ENCODE results near the gene PAQR7.

PAQR7 gene

DNA sequence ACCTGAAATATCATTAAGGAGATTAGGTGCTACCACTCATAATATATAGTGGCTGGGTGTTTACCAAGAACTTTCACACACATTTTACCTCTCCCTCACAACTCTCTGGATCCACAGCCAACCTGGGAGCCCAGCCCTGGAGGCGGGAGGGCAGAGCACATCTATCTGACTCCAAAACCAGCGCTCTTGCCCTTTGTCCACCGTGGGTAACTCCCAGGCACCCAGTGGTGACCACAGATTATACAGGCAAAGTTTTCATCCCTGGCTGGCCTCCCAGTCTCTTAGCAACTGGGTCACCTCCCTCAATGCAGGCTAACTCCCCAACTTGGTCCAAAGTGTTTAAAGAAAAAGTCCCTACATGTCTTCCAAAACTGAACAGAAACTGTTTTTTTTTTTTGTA is 2.4 kb downstream of the PAQR7 start:
- no peak for FAIRE-seq

GRCh38 chr1:25872713-25873112 is 2.8 kb downstream of the PAQR7 start:
- FAIRE-seq, result no peak

DNA sequence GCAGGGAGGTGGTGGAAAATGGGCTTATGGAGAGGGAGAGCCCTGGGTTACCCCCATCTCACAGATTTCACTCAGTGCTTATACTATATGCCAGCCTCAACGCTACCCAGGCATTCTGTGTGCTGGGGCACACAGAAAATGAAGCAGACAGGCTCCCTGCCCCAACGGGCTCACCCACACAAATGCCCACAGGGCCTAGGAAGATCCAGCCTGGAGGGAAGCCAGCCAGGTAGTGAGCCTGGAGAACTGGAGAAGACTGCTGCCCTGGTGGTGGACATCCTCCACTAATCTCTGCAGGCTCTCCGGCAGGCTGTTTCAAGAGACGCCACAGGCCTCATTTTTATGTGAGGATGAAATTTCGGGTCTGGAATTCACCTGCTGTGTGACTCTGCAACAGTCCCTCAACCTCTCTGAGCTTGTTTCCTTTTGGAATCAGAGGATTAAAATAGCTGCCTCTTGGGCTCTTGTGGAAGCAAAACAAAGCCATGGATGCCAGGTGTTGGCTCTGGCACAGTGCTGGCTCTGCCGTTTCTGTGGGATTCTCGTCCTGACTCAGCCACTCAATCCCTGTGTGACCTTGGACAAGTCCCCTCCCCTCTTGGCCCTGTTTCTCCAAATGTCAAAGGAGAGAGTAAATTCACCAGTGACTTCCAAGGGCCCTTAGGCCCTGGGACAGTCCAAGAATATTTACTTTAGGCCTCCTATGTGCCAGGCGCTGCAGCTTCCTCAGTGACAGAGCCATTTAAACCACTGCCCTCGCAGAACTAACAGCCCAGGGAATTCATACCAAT is 3.6 kb downstream of the PAQR7 start:
- no peak for FAIRE-seq

GRCh38 chr1:25871086-25871703 is 4.3 kb downstream of the PAQR7 start:
- no peak for FAIRE-seq

- FAIRE-seq, result no peak
Observed at GRCh38 chr1:25870614-25871013, 4.9 kb downstream of the PAQR7 start.

DNA sequence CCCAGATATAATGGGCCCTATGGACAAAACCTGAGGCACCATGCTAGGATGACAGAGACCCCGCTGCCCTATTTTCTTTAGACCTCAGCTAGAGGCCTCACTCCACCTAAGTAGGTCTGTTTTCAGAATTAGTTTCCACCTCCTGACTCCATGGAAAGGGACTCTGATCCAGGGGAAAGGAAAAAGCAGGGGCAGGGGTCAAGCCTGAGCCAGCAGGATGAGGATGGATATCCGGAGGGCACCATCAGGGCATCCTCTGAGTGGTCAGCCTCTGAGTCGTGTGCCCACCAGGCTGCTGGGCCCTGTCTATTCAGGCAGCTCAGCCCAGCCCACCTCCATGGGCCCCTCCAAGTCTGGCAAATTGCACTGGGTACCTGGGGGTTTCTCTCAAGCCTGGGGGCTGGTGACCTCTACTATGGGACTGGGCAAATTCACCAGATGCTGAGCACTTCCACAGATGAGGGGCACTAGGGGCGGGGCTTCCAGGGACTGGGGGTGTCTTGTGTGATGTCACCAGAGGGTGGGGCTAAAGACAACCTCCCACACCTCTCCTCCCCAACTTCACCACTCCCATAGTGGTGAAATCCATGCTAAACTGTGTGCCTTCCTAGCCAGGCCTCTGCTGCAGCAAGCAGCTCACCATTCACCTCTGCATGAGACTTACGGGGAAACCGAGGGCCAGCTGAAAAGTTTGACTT is 5.5 kb downstream of the PAQR7 start:
- no peak for FAIRE-seq

DNA sequence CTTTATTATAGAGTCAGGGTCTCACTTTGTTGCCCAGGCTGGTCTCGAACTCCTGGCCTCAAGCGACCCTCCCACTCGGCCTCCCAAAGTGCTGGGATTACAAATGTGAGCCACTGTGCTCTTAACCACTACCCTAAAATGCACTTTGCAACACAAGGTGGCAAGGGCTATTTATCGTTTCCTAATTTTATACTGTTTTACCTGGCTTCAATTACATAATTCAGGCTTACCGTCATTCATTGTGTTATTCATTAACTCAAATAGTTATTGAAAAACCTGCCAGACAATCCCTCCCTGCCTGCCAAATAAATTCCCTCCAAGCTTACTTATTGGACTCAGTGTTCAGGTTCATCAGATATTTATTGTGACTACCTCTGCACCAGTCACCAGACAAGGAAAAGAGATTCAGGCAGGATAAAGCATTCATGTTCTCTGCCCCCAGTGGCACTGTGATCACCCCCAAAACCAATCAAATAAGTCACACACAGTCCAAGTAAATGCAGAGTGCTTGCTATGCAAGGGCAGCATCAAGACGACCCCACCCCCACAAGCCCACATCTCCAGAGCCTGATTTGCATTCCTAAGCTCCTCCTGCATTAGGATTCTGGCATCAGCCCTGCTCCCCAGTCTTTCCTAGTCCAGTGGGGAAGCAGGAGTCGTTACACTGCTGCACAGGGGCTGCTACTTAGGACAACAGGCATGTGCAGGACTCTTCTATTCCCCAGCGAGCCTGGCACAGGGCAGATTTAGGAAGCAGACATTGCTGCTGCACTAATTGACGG is 8.1 kb downstream of the PAQR7 start:
- FAIRE-seq, result no peak

DNA sequence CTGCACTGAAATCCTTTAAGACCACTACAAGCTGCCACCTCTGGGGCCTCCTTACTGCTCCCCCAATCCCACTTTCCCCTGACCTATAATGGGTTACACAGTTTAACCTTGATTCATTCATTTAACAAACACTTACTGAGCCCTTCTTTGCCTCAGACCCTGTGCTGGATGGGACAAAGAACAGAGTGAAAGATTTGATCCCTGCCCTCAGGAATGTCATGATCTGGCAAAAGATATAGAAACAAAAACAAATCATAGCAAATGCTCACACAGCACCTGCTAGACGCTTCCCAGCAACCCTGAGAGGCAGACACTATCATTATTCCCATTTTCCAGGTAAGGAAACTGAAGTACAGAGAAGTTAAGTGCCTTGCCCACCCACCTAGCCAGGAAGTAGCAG is 9.2 kb downstream of the PAQR7 start:
- no peak for FAIRE-seq

DNA sequence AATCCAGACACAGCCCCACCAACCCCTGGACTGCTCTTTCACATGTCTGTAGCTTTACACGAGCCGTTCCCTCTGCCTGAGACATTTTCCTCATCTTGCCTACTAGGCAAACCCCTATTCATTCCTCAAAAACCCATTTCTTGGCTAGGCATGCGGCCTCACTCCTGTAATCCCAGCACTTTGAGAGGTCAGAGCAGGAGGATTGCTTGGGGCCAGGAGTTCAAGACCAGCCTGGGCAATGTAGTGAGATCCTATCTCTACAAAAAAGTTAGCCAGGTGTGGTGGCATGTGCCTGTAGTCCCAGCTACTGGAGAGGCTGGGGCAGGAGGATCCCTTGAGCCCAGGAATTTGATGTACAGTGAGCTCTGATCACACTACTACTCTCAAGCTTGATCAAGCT is 11.1 kb downstream of the PAQR7 start:
- no peak for FAIRE-seq

DNA sequence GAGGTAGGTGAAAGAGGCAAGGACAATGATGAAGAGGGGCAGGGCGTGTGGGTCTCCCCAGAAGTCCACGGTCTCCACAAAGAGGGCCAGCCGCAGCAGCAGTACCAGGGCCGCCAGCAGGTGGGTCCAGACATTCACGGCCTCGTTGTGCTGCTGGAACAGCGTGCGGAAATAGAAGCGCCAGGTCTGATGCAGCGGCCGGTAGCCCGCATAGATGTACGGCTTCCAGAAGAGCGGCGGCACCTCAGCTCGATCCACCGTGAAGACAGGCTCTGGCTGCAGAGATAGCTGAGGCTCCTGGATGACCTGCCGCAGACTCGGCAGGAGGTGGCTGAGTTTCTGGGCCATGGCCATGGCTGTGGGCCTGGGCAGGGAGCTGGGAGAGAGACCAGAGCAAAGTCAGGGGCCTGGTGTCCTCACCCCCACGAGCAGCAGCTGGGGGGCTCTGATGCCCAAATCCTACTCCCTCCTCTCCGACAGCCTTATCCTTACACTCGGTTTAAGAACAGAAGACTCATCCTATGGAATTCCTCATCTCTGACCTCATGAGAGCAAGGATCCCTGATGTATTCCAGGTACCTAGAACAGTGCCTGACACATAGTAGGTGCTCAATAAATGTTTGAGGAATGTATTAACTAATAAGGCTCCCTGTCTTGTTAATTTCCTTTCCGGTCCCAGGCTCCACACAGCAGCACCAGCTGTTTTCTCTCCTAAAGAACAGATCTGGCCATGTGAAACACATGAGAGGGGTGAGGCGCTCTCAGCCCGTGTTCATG is 11.8 kb downstream of the PAQR7 start:
- no peak for FAIRE-seq

- FAIRE-seq, result no peak
Observed at GRCh38 chr1:25862785-25863485, 12.6 kb downstream of the PAQR7 start.

GRCh38 chr1:25861316-25862286 is 13.9 kb downstream of the PAQR7 start:
- no peak for FAIRE-seq

DNA sequence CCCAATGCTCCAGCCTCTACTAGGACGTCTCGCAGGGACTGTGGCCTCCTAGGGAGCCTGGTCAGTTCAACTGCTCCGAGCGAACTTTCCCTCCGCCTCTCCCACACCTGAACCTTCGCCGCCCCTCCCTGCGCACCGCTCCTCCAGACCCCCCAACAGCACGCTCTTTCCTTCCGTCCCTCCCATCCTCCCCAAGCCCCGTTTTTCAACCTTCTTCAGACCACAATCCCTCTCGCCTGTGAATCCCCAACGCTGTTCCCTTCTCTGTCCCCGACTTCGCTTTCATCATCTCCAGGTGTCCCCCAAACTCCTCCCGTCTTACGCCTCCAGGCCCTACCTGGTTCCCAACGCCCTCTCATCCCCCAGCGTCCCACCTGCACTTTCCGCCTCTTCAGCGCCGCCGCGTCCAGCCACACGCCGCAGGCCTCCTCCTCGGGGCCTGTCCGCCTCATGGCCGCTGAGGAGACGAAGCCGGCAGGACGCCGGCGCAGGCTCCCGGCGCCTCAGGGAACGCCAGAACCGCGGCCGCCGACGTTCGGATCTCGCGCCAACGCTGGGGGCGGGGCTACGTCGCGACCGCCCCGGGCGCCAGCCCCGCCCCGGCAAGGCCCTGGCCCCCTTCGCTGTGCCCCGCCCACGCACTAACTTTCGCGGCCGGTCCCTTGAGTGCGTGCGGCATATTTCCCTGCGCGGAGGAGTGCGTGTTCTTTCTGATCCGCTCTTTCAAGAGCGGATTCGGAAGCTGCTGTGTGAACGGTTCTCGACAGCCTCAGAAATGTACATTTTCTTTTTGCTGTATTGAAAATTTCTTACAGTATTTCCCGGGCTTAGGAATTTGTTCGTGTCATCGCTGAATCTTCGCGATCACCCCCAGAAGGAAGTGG is 16.4 kb downstream of the PAQR7 start, which contains the start of gene AUNIP:
Gene AUNIP (minus strand): TSS at position 552 of the 884 bp plus-strand sequence. CDS start 100 bp downstream, at position 452.
- no peak for FAIRE-seq

DNA sequence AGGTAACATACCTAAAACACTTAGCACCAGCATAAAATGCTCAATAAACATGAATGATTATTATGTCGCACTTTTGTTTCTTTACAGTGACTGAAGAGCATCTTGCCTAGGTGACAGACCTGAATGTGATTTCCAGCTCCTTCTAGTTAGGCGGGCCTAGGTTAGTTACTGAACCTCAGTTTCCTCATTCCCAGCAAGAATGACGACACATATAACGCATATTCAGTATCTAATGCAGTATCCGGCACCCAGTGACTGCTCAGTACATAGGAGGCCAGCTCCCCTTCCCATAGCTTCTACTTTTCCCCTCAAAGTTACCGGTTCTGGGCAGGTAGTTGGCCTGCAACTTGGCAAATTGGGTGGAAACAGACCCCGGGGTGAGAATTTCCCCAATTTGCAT is 17.0 kb downstream of the PAQR7 start:
- FAIRE-seq, result no peak

DNA sequence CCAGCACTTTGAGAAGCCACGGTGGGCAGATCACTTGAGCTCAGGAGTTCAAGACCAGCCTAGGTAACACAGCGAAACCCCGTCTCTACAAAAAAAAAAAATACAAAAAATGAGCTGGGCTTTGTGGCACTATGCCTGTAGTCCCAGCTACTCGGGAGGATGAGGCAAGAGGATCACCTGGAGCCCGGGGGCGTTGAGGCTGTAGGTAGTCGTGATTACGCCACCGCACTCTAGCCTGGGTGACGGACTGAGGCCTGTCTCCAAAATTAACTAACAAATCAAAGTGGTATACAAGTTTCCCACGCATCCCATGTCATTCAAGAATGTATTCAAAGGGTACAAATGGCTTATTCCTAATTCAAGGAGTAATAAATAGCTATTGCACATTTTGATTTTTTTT is 18.7 kb downstream of the PAQR7 start:
- FAIRE-seq, result no peak

- no peak for FAIRE-seq
Observed at GRCh38 chr1:25854554-25854953, 21.0 kb downstream of the PAQR7 start.

GRCh38 chr1:25848531-25848930 is 27.0 kb downstream of the PAQR7 start:
- no peak for FAIRE-seq

DNA sequence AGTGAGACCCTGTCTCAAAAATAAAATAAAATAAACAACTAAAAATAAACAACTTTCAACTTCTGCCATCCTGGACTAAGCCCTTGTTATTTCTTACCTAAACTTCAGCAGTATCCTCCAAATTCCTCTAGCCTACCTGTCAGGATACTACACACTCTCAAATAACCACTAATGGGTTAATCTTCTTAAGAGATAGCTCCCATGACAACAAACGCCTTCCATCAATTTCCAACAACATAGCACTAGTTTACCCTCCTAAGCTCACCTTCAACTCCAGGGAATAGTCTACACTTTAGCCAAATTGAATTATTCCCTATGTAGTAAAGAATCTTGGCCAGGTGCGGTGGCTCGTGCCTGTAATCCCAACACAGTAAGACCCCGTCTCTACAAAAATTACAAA is 27.6 kb downstream of the PAQR7 start:
- FAIRE-seq, result no peak

GRCh38 chr1:25845664-25846063 is 29.8 kb downstream of the PAQR7 start:
- no peak for FAIRE-seq
